Fibroblast of lung (primary cell): ENCODE results near the gene PRR20B. TPM values are rescaled to one million over a fixed set of nuclear protein-coding genes. Genes with fewer than 3 reads are reported as not detected.

Source experiments
- polyA plus RNA-seq, 2 donors: library from polyadenylated mRNA; depleted of rRNA in 1 of 2; stranded (reverse) in 1 of 2; unstranded in 1 of 2; fragments of >200 nt; gene quantifications; 2 replicates each; pipeline ENCODE4 v1.2.1, GENCODE V29; 2011 to 2012; ENCODE audit warnings: missing spikeins in 1 of 2
- total RNA-seq: library from RNA; depleted of rRNA; stranded (reverse); fragments of >200 nt; gene quantifications from 2 replicates; pipeline ENCODE4 v1.2.1, GENCODE V29; 2014

Gene PRR20B
- total and polyA plus RNA-seq, 2 donors (not counting 1 experiment from before 2014, with no cell fraction given), result not detected

Other genes starting within 250 kb of the PRR20B start
- gene PRR20A, start 6.6 kb upstream of the PRR20B start, total RNA-seq, result not detected in 2 replicates
- not detected in 2 replicates for gene PRR20A, start 6.6 kb upstream of the PRR20B start, polyA plus RNA-seq
- gene PRR20C, start 6.6 kb downstream of the PRR20B start, total RNA-seq, result not detected in 2 replicates
- gene PRR20C, start 6.6 kb downstream of the PRR20B start, polyA plus RNA-seq, result not detected in 2 replicates
- not detected in 2 replicates for gene PRR20D, start 13.1 kb downstream of the PRR20B start, total RNA-seq
- not detected in 2 replicates for gene PRR20D, start 13.1 kb downstream of the PRR20B start, polyA plus RNA-seq
- gene PRR20E, start 19.7 kb downstream of the PRR20B start, total RNA-seq, result not detected in 2 replicates
- not detected in 2 replicates for gene PRR20E, start 19.7 kb downstream of the PRR20B start, polyA plus RNA-seq